GM19193 (cell line): ENCODE data around the gene PLXNA2.

Experiments used
- POLR2A ChIP-seq: IDR thresholded peaks from 4 replicates; pipeline ENCODE4 v1.6.1; 2011; ENCODE audit not compliant: insufficient read depth, insufficient read length; ENCODE audit errors: extremely low read depth

PLXNA2 gene

DNA sequence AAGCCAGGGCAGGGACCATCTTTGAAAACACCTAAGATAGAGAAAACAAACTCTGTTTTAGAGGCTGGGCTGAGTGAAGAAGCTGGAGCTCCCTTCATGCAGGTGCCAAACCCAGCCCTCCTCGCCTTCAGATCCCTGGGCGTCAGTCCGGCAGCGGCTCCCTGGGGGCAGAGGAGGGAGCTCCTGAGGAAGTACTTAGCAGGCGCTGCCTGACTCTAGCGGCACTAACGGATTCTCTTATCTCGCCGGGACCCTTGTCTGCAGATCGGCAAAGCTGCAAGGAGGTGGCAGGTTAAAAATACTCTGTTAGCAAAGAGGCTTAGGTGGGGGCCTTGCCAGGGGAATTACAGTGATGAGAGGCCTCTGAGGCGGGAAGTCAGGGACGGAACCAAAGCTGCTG lies 79.6 kb downstream of the PLXNA2 start:
- no peak for TF ChIP-seq POLR2A

DNA sequence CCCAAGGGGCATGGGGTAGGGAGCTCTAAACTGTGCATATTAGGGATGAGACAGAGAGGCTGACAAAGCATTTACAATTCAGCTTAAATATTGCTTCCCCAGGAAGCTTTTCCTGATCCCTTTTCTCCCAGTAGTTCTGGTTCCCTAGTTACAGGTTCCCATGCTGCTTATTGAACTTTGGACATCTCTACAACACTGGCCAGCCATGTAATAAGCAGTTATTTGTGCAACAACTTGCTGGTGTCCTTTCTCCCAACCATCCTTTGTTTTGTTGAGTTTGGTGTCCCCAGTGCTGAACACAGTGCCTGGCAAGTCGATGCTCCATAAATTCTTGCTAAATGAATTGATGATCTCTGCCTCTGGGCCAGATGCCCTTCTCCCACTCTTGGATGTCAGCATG lies 80.6 kb downstream of the PLXNA2 start:
- TF ChIP-seq POLR2A, result no peak

DNA sequence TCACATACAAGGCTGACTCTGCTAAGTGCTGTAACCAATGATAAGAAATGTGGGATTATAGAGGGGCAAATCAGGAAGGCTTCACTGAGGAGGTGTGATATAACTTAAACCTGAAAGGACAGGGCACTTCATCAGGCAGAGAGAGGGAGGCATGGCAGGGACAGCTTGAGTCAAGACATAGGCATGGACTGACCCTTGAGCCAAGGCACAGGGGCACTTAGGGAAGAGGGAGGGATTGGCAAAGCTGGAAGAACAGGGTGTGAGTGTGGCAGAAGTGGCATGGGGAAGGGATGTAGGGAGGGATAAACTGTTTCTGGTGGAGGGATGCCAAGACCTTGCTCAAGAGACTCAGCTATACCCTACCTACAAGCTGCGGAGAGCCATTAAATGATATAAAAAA lies 81.3 kb downstream of the PLXNA2 start:
- TF ChIP-seq POLR2A, result no peak

DNA sequence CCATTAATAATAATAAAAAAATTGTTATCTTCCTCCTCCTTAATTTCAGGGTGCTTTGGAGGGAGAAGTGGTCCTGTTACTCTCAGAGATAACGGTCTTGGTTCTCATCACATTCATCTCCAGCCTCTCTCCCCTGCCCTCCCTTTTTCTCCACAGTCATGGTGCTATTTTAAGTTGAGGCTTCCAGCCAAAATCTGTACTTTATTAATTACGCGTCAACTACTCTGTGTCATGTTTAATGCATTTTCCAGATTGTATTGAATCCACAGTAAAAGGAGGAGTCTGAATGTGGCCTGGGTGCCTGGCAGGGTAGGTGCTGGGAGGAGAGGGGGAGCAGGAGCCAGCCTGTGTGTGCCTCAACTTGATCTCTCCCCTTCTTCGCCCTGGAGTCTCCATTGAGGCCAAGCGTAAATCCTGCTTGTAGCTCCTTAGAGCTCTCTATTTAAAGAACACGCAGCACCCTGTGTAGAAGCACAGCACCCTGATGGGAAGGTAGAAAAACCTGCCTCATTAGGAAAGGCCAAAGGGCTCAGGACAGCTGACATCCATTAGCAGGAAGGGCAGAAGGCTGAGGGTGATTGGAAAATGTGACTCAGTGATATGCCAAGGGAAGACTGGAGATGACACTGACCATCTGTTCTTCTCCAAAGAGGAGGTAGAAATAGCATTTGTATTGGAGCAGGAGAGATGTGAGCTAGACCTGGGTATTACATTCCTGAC lies 82.4 kb downstream of the PLXNA2 start:
- TF ChIP-seq POLR2A, result no peak

DNA sequence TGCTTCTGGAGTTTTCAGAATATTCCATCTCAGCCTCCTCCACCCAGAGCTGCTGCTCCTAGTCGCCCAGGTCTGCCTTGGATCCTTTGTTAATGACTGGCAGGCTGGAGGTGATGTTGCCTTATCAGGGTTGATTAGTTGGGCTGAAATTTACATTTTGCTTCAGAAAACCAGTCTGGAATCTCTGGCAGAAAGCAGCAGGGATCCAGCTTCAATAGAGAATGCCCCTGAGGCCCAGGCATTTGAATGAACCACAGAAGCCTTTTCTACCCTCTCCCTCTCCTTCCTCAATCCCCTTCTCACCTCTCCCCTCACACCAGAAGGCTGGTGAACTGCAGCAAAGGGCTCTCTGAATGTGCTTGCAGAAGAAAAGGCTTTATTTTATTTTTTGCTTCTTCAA lies 83.2 kb downstream of the PLXNA2 start:
- no peak for TF ChIP-seq POLR2A

DNA sequence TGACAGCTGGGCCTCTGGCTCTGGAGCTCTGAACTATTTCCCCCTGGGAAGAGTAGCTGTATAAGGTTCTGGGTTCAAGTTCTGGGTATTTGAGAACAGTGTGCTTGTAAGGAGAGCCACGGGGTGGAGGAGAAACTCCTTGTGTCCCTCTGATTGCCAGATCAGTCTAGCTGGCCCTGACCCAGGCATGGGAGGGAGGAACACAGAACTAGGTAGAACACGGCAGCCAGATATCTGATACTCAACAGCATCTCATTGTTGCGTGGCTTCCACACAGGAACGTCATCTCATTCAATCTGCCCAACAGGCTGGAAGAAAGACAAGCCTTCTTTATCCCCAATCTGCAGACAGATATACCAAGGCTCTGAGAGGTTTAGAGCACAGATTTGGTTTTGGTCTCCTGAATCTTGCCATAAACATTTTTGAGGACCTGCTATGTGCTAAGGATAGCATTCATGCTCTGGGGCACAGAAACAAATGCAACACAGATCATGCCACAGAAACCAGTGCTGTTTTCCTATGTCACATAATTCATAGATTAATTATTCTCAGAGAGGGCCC lies 83.8 kb downstream of the PLXNA2 start:
- no peak for TF ChIP-seq POLR2A

DNA sequence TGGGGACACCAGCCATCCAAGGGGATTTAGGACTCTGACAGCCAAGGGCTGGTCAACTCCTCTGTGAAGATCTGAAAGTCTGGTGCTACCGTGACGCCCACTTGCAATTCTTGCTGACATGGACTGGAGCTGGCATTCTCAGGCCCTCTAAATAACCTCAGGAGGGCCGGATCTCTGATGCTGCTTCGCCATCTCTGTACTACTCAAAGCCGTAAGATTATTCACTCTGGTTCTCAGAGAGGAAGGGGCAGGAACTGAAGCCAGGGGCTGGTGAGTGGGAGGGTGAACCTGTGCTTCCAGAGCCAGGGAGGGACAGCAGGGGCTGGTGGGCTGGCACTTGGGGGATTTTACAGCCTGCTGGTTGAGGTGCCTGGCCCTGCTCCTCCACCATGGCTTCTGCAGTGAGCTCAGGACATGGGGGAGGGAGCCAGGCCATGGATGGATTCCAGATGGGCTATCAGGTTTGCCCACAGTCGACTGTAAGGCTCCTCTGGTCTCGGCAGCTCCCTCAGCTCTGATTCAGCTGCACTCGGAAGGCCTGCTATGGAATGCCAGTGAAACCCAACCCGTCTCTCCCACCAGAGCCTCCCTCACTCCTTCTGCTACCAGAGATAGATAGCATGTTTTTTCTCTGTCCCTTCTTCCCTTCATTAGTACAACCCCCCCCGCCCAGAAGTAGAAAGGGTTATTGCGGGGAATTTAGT lies 84.5 kb downstream of the PLXNA2 start:
- no peak for TF ChIP-seq POLR2A

DNA sequence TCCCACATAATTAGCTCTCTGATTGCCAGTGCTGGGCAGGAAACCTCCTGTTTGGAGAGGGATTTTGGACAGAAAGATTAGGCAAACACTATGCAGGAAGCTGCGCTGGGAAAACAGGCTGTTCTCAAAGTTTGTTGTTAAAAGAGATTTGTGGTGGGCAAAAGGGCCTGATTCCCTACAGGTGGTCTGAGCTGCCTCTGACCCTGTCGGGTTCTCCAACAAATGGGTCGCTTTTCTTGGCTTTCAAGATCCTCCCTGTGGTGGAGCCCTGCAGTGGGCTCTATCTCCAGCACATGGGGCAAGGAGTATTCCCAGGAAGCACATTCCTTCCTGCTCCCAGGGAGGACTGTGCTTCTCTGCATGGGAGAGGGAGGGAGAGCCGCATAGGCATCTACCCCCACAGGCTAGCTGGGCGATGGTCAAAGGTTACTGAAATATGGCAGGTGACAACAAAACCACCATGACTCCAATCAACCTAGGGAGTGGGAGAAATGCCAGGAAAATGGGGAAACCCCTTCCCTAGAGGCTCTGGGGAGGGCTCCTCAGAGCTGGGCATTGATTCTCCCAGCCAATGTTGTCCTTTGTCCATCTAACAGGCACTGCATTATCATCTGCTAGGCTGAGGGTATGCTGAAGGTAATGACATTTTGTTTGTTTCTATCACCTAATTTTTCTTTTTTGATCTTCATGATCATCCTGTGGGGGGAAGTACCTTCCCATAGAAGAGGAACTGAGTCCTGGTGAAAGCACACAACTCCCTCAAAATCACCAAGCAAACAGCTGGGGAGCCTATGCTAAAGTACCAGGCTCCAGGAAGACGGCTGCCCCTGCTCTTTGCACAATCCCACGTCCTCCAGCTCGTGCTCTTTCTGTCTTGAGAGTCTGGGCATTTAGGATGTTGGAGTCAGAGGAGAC lies 85.3 kb downstream of the PLXNA2 start:
- no peak for TF ChIP-seq POLR2A

DNA sequence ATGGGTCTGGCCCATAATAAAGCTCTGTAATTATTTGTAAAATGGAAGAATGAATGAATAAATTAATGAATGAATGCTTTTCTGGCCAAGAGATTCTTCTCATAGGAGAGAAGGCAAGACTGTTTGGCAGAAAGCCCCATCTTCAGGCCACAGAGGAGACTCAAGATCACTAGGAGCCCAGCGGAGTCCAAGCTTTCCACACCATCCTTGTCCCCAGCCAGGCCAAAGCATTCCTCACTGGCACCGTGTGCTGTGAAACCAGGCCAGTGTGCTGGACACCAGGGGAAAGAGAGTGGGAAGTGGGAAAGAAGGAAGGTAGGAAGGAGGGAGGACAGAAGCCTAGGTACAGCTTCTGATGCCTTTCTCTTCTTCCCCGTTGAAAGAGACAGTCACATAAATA lies 86.4 kb downstream of the PLXNA2 start:
- TF ChIP-seq POLR2A, result no peak

DNA sequence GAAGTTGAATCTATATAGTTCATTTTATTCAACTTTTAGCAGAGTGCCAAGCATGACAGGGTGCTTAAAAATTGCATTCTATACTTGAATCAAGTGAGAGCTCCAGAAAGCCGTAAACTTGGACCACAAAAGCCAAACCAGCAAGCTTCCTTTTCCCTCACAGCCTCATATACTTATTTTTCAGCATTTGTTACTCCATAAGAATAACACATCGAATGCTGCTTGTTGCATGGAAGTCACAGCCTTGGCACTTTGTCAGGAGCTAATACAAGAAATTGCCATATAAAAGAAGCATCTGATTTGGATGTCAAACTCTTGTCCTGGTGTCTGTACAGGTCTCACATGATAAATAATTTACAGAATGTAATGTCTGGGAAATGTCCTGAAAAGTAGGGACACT lies 87.4 kb downstream of the PLXNA2 start:
- TF ChIP-seq POLR2A, result no peak

DNA sequence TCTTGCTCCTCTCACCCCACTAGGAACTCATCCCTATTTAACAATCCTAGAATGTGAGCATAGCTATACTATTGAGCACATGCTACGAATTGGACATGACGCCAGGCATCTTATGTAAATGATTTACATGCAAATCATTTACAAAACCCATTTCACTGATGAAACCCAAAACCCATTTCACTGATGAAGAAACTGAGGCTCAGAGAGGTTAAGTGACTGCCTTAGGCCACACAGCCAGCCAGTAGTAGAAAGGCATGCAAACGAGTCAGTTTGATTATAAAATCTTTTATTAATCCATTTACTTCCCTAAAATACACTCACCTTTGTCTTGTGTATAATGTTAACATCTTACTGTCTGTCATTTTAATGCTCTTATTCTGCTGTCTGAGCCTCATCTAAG lies 87.9 kb downstream of the PLXNA2 start:
- no peak for TF ChIP-seq POLR2A

DNA sequence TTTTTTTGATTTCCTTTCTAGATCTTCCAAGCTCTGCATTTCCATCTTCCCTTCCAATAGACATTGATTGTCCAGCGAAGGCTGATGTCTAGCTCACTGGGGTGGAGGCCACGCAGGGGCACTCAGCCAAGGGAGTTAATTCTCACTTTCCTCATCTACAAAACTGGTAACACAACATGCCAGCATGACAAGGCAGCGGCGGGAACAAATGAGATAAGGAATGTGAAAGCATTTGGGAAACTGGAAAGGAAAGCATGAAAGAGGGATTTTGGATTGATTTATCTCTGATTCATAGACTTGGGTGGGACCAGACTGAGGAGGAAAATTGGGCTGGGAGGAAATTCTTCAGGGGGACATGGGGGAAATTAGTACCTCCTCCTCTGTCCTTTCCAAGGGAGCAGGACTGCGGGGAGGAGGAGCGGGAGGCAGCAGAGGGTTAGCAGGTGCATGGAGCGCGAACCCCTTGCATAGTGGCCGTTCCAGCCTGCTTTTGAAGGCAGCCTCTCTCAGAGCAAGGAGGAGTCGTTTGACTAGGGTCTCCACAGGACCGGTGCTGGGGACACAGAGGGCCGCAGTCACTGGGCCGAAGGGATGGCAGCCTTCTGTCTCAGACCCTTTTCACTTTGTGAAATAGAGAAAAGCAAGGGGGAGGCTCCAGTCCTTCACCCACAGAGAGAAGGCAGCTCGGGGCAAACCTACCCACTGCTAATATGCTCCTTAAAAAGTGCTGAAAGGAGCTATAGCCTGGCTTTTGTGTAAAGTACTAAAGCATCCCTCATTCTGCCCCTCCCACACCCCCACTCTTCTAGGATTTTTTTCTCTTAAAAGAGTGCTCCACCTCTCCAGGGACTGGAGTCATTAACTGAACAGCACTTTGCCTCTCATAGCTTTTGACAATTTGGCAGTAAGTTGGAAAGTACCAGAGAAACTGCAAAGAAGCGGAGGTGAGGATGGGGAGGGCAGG lies 89.2 kb downstream of the PLXNA2 start:
- no peak for TF ChIP-seq POLR2A

DNA sequence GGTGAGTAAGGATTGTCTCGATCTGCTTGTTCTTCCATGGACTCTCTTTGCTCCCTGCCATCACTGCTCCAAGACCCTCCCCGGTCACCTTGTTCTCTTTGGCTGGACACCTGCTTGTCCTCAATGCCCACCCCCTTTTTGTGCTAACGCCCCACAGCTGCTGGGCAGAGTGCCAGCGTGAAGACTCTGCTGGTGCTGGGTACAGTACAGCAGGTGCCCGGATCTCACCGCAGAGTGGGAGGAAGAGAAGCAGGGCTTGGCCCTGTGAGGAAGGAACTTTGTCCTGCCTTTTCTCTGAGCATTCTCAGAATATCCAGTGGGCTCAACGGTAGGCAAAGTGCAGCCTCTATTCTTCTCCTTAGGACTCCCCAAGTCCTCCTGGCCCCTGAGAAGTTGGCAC lies 90.1 kb downstream of the PLXNA2 start:
- TF ChIP-seq POLR2A, result no peak

DNA sequence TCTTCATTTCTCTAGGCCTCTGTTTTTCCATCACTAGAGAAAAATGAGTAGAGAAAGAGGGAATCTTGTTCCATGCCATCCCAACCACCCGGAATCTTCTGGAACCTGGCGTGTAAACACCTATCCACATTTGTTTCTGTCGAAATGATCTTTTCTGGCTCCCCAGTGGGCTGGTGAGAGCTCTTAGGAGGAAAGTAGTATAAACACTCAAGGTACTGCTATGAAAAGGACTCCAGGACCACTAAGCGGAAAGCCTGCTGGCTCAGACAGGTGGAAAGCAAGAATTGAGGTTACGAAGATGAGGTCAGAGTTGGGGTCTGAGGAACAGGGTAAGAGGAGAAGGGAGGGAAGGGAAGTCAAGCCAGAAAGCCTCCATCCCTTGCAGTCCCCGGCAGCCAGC lies 90.8 kb downstream of the PLXNA2 start:
- no peak for TF ChIP-seq POLR2A
